ENCODE results near the gene TPM2.

GRCh38 chr9:35660966-35661415 lies 28.7 kb downstream of the TPM2 start:
- TF ChIP-seq MEF2A (IDR thresholded peaks at IDR 0.05; ENCODE audit: borderline replicate concordance, low read depth) (no peak), CTCF (IDR thresholded peaks at IDR 0.05) (peak; percentile 53), MAX (IDR thresholded peaks at IDR 0.05; ENCODE audit: low read depth) (no peak), GATA2 (CRISPR knock-in tag; IDR thresholded peaks at IDR 0.05) (no peak), POLR2AphosphoS5 (IDR thresholded peaks at IDR 0.05; ENCODE audit: low read depth, low read length) (no peak), YY1 (IDR thresholded peaks at IDR 0.05; ENCODE audit: low read depth) (no peak), NFIC (IDR thresholded peaks at IDR 0.05; ENCODE audit: borderline replicate concordance) (no peak), REST (IDR thresholded peaks at IDR 0.05; ENCODE audit: low read depth, low read length) (no peak), RFX5 (IDR thresholded peaks at IDR 0.05; ENCODE audit: low read length) (no peak), CHD2 (IDR thresholded peaks at IDR 0.05; ENCODE audit: low read length, partially characterized antibody) (no peak), USF2 (IDR thresholded peaks at IDR 0.05; ENCODE audit: borderline replicate concordance, low read depth, low read length) (no peak), EZH2phosphoT487 (IDR thresholded peaks at IDR 0.05; ENCODE audit: borderline replicate concordance, low read depth) (no peak), EP300 (IDR thresholded peaks at IDR 0.05; ENCODE audit: borderline replicate concordance in 1 of 2, low read depth in 1 of 2, low read length in 1 of 2) (no peak), TCF12 (IDR thresholded peaks at IDR 0.05) (no peak)

Measured in SK-N-SH (cell line).